ENCODE measurements around the gene PHYKPL. TPM values are rescaled to one million over a fixed set of nuclear protein-coding genes. Genes with fewer than 3 reads are reported as not detected.
"Not testable (repeated sequence)": the region's sequence is repeated elsewhere in the genome, so short reads cannot be mapped to it uniquely, and the experiment has no call there.

The PHYKPL gene
- total and polyA plus RNA-seq, 4 donors = 24.1 to 78.0 (median 51.3) TPM

GRCh38 chr5:178241688-178242231 is 9.2 kb upstream of the PHYKPL start:
- H3K27ac ChIP-seq (ENCODE audit: low read depth, low read length) = no peak overlapping the region
- peaks cover 38% of the 10 kb centered on the region for H3K4me1 ChIP-seq (ENCODE audit: control insufficient read depth, insufficient read depth, low read length)
- DNase-seq (ENCODE audit: low read depth in 4 of 6, low spot score in 6 of 6) = no peak
- H3K27me3 ChIP-seq (ENCODE audit: control insufficient read depth, insufficient read depth, low read length) = no peaks in the 10 kb centered on the region
- 91% methylated on average over 10 of the region's 15 CpGs for WGBS (ENCODE audit: insufficient coverage)
- peaks cover 2% of the 10 kb centered on the region for H3K36me3 ChIP-seq (ENCODE audit: control insufficient read depth, insufficient read depth, low read length)
- no peak overlapping the region for H3K4me3 ChIP-seq (ENCODE audit: low read depth, low read length)
- no peaks in the 10 kb centered on the region for H3K9me3 ChIP-seq (ENCODE audit: control insufficient read depth, insufficient read depth, low read length)

GRCh38 chr5:178241231-178241663 is 8.6 kb upstream of the PHYKPL start:
- 73% methylated on average over 8 of the region's 8 CpGs for WGBS (ENCODE audit: insufficient coverage)
- Histone ChIP-seq H3K36me3 (ENCODE audit: control insufficient read depth, insufficient read depth, low read length) (peaks cover 2% of the 10 kb centered on the region), H3K9me3 (ENCODE audit: control insufficient read depth, insufficient read depth, low read length) (no peaks in the 10 kb centered on the region), H3K4me1 (ENCODE audit: control insufficient read depth, insufficient read depth, low read length) (peaks cover 43% of the 10 kb centered on the region), H3K4me3 (ENCODE audit: low read depth, low read length) (no peak overlapping the region), H3K27ac (ENCODE audit: low read depth, low read length) (no peak overlapping the region), H3K27me3 (ENCODE audit: control insufficient read depth, insufficient read depth, low read length) (no peaks in the 10 kb centered on the region)
- no peak for DNase-seq (ENCODE audit: low read depth in 4 of 6, low spot score in 6 of 6)

GRCh38 chr5:178240766-178241165 is 8.2 kb upstream of the PHYKPL start:
- no peak overlapping the region for H3K27ac ChIP-seq (ENCODE audit: low read depth, low read length)
- 90% methylated on average over 8 of the region's 9 CpGs for WGBS (ENCODE audit: insufficient coverage)
- peaks cover 46% of the 10 kb centered on the region for H3K4me1 ChIP-seq (ENCODE audit: control insufficient read depth, insufficient read depth, low read length)
- no peak overlapping the region for H3K4me3 ChIP-seq (ENCODE audit: low read depth, low read length)
- peaks cover 2% of the 10 kb centered on the region for H3K36me3 ChIP-seq (ENCODE audit: control insufficient read depth, insufficient read depth, low read length)
- no peak for DNase-seq (ENCODE audit: low read depth in 4 of 6, low spot score in 6 of 6)
- H3K9me3 ChIP-seq (ENCODE audit: control insufficient read depth, insufficient read depth, low read length) = no peaks in the 10 kb centered on the region
- no peaks in the 10 kb centered on the region for H3K27me3 ChIP-seq (ENCODE audit: control insufficient read depth, insufficient read depth, low read length)

GRCh38 chr5:178240341-178240741 is 7.7 kb upstream of the PHYKPL start:
- H3K4me3 ChIP-seq (ENCODE audit: low read depth, low read length) = no peak overlapping the region

GRCh38 chr5:178239626-178240301 is 7.2 kb upstream of the PHYKPL start:
- H3K4me3 ChIP-seq (ENCODE audit: low read depth, low read length); H3K27me3 ChIP-seq (ENCODE audit: control insufficient read depth, insufficient read depth, low read length); H3K36me3 ChIP-seq (ENCODE audit: control insufficient read depth, insufficient read depth, low read length); DNase-seq (ENCODE audit: low read depth in 4 of 6, low spot score in 6 of 6); H3K27ac ChIP-seq (ENCODE audit: low read depth, low read length); H3K9me3 ChIP-seq (ENCODE audit: control insufficient read depth, insufficient read depth, low read length): not testable (repeated sequence)
- H3K4me1 ChIP-seq (ENCODE audit: control insufficient read depth, insufficient read depth, low read length) = peaks cover 53% of the 10 kb centered on the region
- 44% methylated on average over 12 of the region's 16 CpGs for WGBS (ENCODE audit: insufficient coverage)

More at GRCh38 chr5:178240341-178240741, 7.7 kb upstream of the PHYKPL start:
- Histone ChIP-seq H3K27ac (ENCODE audit: low read depth, low read length) (no peak overlapping the region), H3K9me3 (ENCODE audit: control insufficient read depth, insufficient read depth, low read length) (no peaks in the 10 kb centered on the region), H3K27me3 (ENCODE audit: control insufficient read depth, insufficient read depth, low read length) (no peaks in the 10 kb centered on the region), H3K4me1 (ENCODE audit: control insufficient read depth, insufficient read depth, low read length) (peaks cover 48% of the 10 kb centered on the region), H3K36me3 (ENCODE audit: control insufficient read depth, insufficient read depth, low read length) (peaks cover 2% of the 10 kb centered on the region)
- DNase-seq (ENCODE audit: low read depth in 4 of 6, low spot score in 6 of 6) = no peak
- 83% methylated on average over 14 of the region's 19 CpGs for WGBS (ENCODE audit: insufficient coverage)

GRCh38 chr5:178238711-178239592 is 6.3 kb upstream of the PHYKPL start:
- no peaks in the 10 kb centered on the region for H3K27me3 ChIP-seq (ENCODE audit: control insufficient read depth, insufficient read depth, low read length)
- no peaks in the 10 kb centered on the region for H3K9me3 ChIP-seq (ENCODE audit: control insufficient read depth, insufficient read depth, low read length)
- WGBS (ENCODE audit: insufficient coverage) = 49% methylated on average over 9 of the region's 17 CpGs
- no peak overlapping the region for H3K27ac ChIP-seq (ENCODE audit: low read depth, low read length)
- no peak for DNase-seq (ENCODE audit: low read depth in 4 of 6, low spot score in 6 of 6)
- no peak overlapping the region for H3K4me3 ChIP-seq (ENCODE audit: low read depth, low read length)
- peaks cover 54% of the 10 kb centered on the region for H3K4me1 ChIP-seq (ENCODE audit: control insufficient read depth, insufficient read depth, low read length)
- peaks cover 2% of the 10 kb centered on the region for H3K36me3 ChIP-seq (ENCODE audit: control insufficient read depth, insufficient read depth, low read length)

GRCh38 chr5:178238313-178238635 is 5.7 kb upstream of the PHYKPL start:
- peaks cover 2% of the 10 kb centered on the region for H3K36me3 ChIP-seq (ENCODE audit: control insufficient read depth, insufficient read depth, low read length)
- no peak overlapping the region for H3K4me3 ChIP-seq (ENCODE audit: low read depth, low read length)
- H3K4me1 ChIP-seq (ENCODE audit: control insufficient read depth, insufficient read depth, low read length) = peaks cover 56% of the 10 kb centered on the region
- no peaks in the 10 kb centered on the region for H3K9me3 ChIP-seq (ENCODE audit: control insufficient read depth, insufficient read depth, low read length)
- no peak for DNase-seq (ENCODE audit: low read depth in 4 of 6, low spot score in 6 of 6)
- no peaks in the 10 kb centered on the region for H3K27me3 ChIP-seq (ENCODE audit: control insufficient read depth, insufficient read depth, low read length)
- H3K27ac ChIP-seq (ENCODE audit: low read depth, low read length) = no peak overlapping the region
- 83% methylated on average over 2 of the region's 6 CpGs for WGBS (ENCODE audit: insufficient coverage)

- WGBS (ENCODE audit: insufficient coverage) = 81% methylated on average over 12 of the region's 13 CpGs
- H3K27ac ChIP-seq (ENCODE audit: low read depth, low read length) = no peak overlapping the region
- no peaks in the 10 kb centered on the region for H3K27me3 ChIP-seq (ENCODE audit: control insufficient read depth, insufficient read depth, low read length)
- H3K4me3 ChIP-seq (ENCODE audit: low read depth, low read length) = no peak overlapping the region
- peaks cover 60% of the 10 kb centered on the region for H3K4me1 ChIP-seq (ENCODE audit: control insufficient read depth, insufficient read depth, low read length)
- DNase-seq (ENCODE audit: low read depth in 4 of 6, low spot score in 6 of 6) = no peak
- no peaks in the 10 kb centered on the region for H3K9me3 ChIP-seq (ENCODE audit: control insufficient read depth, insufficient read depth, low read length)
- H3K36me3 ChIP-seq (ENCODE audit: control insufficient read depth, insufficient read depth, low read length) = peaks cover 2% of the 10 kb centered on the region
Measured at GRCh38 chr5:178237431-178238312, 5.1 kb upstream of the PHYKPL start.

GRCh38 chr5:178236679-178237078 is 4.1 kb upstream of the PHYKPL start:
- H3K36me3 ChIP-seq (ENCODE audit: control insufficient read depth, insufficient read depth, low read length) = peaks cover 2% of the 10 kb centered on the region
- peak in 1 of 6 donors; percentile 43 for DNase-seq (ENCODE audit: low read depth in 4 of 6, low spot score in 6 of 6)
- no peak overlapping the region for H3K27ac ChIP-seq (ENCODE audit: low read depth, low read length)
- H3K27me3 ChIP-seq (ENCODE audit: control insufficient read depth, insufficient read depth, low read length) = no peaks in the 10 kb centered on the region
- no peak overlapping the region for H3K4me3 ChIP-seq (ENCODE audit: low read depth, low read length)
- H3K4me1 ChIP-seq (ENCODE audit: control insufficient read depth, insufficient read depth, low read length) = peaks cover 54% of the 10 kb centered on the region
- no peaks in the 10 kb centered on the region for H3K9me3 ChIP-seq (ENCODE audit: control insufficient read depth, insufficient read depth, low read length)
- 73% methylated on average over 4 of the region's 4 CpGs for WGBS (ENCODE audit: insufficient coverage)

All from spinal cord (tissue), 10 donors.